ACHN (cell line): ENCODE measurements around the gene TEPSIN.

ENCODE experiments used
- DNase-seq: peaks from one replicate; pipeline ENCODE4 v3.0.0-alpha.2; 2015
- in situ Hi-C: cut with HindIII; loops from 2 replicates; pipeline ENCODE4 v1.10.0; 2017; ENCODE audit warnings: low sequenced_read_pairs, low pct_ligation_motif_present, low pct_unique_long_range_greater_than_20kb

The TEPSIN gene

GRCh38 chr17:81207610-81208581 lies 31.0 kb downstream of the TEPSIN start:
- no peak for DNase-seq
- in situ Hi-C loops: no loop called here

- in situ Hi-C loops: no loop called here
- DNase-seq: no peak
Observed at GRCh38 chr17:81206657-81207056, 32.2 kb downstream of the TEPSIN start.

- in situ Hi-C loops: no loop called here
- no peak for DNase-seq
Observed at GRCh38 chr17:81206166-81206565, 32.7 kb downstream of the TEPSIN start.

- DNase-seq: no peak
- in situ Hi-C loops: no loop called here
Observed at GRCh38 chr17:81204578-81204977, 34.3 kb downstream of the TEPSIN start.

- in situ Hi-C loops: no loop called here
- no peak for DNase-seq
Observed at GRCh38 chr17:81203136-81203535, 35.7 kb downstream of the TEPSIN start.

- in situ Hi-C loops: no loop called here
- no peak for DNase-seq
Observed at GRCh38 chr17:81202318-81202717, 36.5 kb downstream of the TEPSIN start.

GRCh38 chr17:81200695-81201580 lies 37.9 kb downstream of the TEPSIN start:
- in situ Hi-C loops: no loop called here
- DNase-seq: peak; percentile 75

- in situ Hi-C loops: no loop called here
Observed at GRCh38 chr17:81200201-81200600, 38.7 kb downstream of the TEPSIN start.

GRCh38 chr17:81199482-81199830 lies 39.4 kb downstream of the TEPSIN start:
- no peak for DNase-seq
- in situ Hi-C loops: no loop called here

More at GRCh38 chr17:81200201-81200600, 38.7 kb downstream of the TEPSIN start:
- DNase-seq: no peak

GRCh38 chr17:81198826-81199481 lies 39.9 kb downstream of the TEPSIN start:
- in situ Hi-C loops: no loop called here
- no peak for DNase-seq

- DNase-seq: no peak
- in situ Hi-C loops: no loop called here
Observed at GRCh38 chr17:81197831-81198490, 40.9 kb downstream of the TEPSIN start.

GRCh38 chr17:81197409-81197795 lies 41.5 kb downstream of the TEPSIN start:
- no peak for DNase-seq
- in situ Hi-C loops: no loop called here

GRCh38 chr17:81196505-81197408 lies 42.1 kb downstream of the TEPSIN start:
- DNase-seq: no peak

GRCh38 chr17:81195941-81196495 lies 42.8 kb downstream of the TEPSIN start:
- DNase-seq: no peak
- in situ Hi-C loops: no loop called here

More at GRCh38 chr17:81196505-81197408, 42.1 kb downstream of the TEPSIN start:
- in situ Hi-C loops: no loop called here

- DNase-seq: no peak
- in situ Hi-C loops: no loop called here
Observed at GRCh38 chr17:81194941-81195901, 43.6 kb downstream of the TEPSIN start.

- no peak for DNase-seq
- in situ Hi-C loops: no loop called here
Observed at GRCh38 chr17:81194225-81194760, 44.6 kb downstream of the TEPSIN start.
